Measurements from ENCODE around the gene MTERF1.

The MTERF1 gene

GRCh38 chr7:91892821-91893340 is 12.4 kb upstream of the MTERF1 start:
- TF ChIP-seq CTCF (IDR thresholded peaks at IDR 0.05) = no peak

GRCh38 chr7:91892099-91892705 is 11.7 kb upstream of the MTERF1 start:
- no peak for TF ChIP-seq CTCF (IDR thresholded peaks at IDR 0.05)

- no peak for TF ChIP-seq CTCF (IDR thresholded peaks at IDR 0.05)
Measured at GRCh38 chr7:91883676-91884362, 3.3 kb upstream of the MTERF1 start.

GRCh38 chr7:91880016-91880412 is 488 bp downstream of the MTERF1 start:
- no peak for TF ChIP-seq CTCF (IDR thresholded peaks at IDR 0.05)

GRCh38 chr7:91876391-91877133 is 3.9 kb downstream of the MTERF1 start:
- peak; percentile 44; the same call in 1 of the 2 replicates for TF ChIP-seq CTCF (IDR thresholded peaks at IDR 0.05)

GRCh38 chr7:91875851-91876250 is 4.7 kb downstream of the MTERF1 start:
- no peak for TF ChIP-seq CTCF (IDR thresholded peaks at IDR 0.05)

GRCh38 chr7:91872928-91873327 is 7.6 kb downstream of the MTERF1 start:
- TF ChIP-seq CTCF (IDR thresholded peaks at IDR 0.05) = no peak
